ENCODE data around the gene PIGK.
"Not testable (repeated sequence)": the region's sequence is repeated elsewhere in the genome, so short reads cannot be mapped to it uniquely, and the experiment has no call there.

Gene PIGK

DNA sequence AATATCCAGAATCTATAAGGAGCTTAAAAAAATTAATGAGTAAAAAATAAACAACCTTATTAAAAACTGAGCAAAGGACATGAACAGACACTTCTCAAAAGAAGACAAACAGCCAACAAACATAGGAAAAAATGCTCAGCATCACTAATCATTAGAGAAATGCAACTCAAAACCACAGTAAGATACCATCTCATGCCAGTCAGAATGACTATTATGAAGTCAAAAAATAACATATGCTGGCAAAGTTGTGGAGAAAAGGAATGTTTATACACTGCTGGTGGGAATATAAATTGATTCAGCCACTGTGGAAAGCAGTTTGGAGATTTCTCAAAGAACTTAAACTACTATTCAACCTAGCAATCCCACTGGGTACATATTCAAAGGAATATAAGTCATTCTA is 25.3 kb downstream of the PIGK start:
- no peak for DNase-seq (ENCODE audit: low read depth, low spot score)

GRCh38 chr1:77188770-77189169 is 30.5 kb downstream of the PIGK start:
- DNase-seq (ENCODE audit: low read depth, low spot score), result no peak

GRCh38 chr1:77186907-77187306 is 32.3 kb downstream of the PIGK start:
- not testable (repeated sequence) for DNase-seq (ENCODE audit: low read depth, low spot score)

DNA sequence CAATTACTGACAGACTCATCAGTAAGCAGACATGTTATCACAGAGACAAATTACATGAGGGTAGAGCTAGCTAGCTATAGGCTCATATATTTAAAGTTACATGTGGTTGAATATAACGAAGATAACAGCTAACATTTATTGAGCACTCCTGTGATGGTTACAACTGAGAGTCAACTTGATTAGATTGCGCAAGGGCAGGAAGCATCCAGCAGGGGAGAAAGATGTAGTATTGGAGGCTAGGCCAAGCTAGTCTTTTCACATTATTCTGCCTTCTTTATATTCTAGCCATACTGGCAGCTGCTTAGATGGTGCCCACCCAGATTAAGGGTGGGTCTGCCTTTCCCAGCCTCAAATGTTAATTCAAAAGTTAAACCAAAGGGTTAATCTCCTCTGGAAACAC is 37.1 kb downstream of the PIGK start:
- no peak for DNase-seq (ENCODE audit: low read depth, low spot score)

DNA sequence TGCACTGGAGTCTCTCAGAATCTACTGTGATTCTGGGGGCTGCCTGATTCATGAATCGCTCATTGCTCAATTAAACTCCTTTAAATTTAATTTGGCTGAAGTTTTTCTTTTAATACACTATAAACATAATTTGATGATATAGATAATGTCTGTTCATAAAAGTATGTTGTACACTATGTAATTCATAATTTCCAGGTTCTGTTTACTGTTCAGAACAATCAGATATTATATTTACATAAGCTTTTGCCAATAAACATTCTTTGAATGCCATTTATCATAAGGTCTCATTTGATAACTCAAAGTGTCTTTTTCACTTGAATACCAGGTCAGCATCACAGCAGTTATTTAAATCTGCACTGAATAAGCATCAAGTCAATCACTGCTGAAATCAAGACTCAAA is 39.6 kb downstream of the PIGK start:
- DNase-seq (ENCODE audit: low read depth, low spot score), result no peak

DNA sequence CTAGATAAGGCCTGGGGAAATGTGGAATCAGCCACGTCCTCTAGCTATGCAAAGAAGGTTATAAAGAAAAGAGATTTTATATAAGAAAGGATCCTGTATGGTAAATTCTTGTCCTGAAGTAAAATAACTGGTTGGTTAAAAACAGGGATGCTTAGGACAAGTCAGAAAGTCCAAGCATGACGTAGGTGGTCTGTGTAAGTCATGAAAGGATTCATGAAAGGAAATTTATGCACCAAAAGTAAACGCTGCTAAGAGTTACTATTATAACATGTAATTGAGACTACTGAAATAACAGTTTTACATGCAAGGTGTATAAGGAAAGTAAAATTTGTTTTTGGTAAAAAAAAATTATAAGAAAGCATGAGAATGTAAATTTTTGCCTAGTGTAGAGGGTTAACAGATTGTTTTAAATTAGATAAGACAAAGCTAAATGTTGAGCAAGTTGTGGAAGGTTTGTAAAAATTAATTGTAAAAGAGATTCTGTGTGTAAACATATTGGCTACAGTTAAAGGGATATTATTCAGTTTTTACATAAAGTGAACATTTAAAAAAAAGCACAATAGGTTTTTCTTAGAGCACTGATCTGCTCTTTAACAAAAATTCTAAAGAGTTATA is 43.9 kb downstream of the PIGK start:
- DNase-seq (ENCODE audit: low read depth, low spot score), result no peak

DNA sequence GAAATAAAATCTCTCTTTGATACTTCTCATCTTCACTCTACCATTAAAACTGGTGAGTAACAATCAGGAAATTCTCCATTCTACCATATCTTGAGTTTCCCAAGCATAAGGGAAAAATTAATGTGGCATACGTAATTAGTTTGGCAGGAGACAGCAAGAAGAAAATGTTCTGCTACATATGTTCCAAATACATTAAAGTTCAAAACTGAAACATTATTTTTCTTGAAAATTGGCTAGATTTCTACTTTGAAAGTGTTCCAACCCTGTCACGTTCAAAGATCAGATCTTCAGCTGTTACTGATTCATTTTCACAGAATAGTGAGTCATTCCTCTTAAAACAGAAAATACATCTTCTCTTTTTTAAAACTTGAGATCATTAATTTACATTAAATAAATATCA is 48.5 kb downstream of the PIGK start:
- DNase-seq (ENCODE audit: low read depth, low spot score), result no peak

- no peak for DNase-seq (ENCODE audit: low read depth, low spot score)
These were observed 50.9 kb downstream of the PIGK start for GRCh38 chr1:77168358-77168757.

DNA sequence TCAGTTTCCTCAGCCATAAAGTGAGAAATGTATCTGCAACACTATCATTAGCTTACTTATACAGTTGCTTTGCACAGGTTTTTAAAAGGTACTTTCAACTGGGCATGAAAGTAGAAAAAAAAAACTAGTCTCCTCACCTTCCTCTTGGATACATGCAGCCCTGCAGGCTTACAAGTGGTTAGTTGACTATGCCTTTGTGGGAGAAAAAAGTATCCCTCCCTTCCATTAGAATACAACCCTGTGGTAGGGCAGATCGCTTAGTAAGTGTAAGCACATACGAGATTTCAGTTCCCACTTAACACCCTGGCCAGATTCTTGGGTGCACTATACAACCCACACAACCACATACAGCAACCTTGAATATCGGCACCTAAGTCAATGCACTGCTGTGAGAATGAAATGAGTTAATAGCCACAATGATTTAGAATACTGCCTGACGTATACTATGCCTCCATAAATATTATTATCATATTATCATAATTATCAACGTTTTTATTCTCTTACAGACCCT is 54.7 kb downstream of the PIGK start:
- DNase-seq (ENCODE audit: low read depth, low spot score), result no peak

DNA sequence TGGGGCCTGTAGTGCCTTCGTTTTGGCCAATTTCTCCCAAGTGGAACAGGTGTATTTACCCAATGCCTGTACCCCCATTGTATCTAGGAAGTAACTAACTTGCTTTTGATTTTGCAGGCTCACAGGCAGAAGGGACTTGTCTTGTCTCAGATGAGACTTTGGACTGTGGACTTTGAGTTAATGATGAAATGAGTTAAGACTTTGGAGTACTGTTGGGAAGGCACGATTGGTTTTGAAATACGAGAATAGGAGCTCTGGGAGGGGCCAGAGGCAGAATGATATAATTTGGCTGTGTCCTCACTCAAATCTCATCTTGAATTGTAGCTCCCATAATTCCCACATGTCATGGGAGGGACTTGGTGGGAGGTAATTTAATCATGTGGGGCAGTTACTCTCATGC is 59.5 kb downstream of the PIGK start:
- not testable (repeated sequence) for DNase-seq (ENCODE audit: low read depth, low spot score)

DNA sequence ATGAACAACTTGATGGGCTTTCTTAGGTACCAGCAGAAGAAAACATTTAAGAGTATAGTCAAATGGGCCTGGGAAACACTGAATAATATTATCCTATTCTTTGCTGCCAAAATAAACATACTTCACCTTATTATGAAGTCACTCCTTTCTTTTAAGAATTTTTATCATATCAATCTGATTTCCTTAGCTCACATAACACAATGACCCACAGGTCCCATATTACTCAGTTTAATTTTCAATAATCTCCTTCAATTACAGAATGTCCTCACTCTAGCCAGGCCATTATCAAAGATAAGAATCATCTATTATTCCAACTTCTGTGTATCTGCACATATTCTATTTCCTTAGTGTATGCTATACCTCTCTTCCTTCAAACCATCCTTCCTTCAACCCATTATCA is 63.0 kb downstream of the PIGK start:
- DNase-seq (ENCODE audit: low read depth, low spot score), result no peak

DNA sequence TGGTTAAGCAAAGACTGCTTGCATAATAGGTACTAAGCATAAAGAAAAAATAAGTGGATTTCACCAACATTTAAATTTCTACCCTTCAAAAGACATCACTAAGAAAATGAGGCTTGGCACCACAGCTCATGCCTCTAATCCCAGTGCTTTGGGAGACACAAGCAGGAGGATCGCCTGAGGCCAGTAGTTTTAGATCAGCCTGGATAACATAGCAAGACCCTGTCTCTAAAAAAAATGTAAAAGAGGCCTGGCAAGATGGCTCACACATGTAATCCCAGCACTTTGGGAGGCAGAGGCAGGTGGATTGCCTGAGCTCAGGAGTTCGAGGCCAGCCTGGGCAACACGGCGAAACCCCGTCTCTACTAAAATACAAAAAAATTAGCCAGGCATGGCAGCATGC is 73.0 kb downstream of the PIGK start:
- DNase-seq (ENCODE audit: low read depth, low spot score), result peak; percentile 55

DNA sequence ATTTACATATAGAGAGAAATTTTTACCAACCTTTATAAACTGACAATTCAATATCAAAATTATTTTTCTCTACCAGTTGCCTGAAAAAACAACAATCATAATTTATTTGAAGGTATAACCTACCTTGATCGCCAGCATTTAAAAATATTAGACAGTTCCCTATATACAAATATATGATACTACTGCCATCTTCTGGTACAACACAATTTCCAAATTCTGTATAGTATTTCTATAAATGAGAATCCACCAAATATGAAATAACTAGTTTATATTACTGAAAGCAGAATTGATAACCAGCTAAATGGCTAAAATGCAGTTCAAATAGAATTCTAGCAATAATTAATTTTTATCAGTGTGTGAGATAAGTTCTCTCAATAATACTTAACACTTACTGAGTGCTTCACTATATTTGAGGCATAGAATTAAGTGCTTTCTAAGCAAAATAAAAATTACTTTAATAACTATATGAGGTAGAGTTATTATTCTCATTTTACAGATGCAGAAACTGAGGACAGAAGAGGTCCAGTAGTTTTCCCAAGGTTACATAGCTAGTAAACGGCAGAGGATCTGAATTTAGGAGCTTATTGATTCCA is 75.6 kb downstream of the PIGK start:
- no peak for DNase-seq (ENCODE audit: low read depth, low spot score)

DNA sequence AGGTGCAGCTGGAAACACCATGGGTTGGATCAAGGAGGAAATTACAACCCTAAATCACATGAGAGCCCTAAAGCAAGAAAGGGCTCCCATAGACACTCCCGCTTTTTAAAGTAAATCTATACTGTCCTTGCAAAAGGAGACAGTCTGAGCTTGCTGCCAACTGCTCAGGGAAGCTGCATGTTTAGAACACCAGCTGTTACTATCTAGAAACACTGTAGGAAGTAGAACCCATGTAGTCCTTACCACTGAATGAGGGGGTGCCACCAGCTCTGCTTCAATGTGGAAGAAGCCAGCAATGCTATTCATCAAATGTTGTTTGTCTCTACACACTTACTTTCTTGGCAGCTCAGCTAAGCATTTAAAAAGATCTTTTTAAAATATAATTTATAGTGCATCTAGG is 79.8 kb downstream of the PIGK start:
- no peak for DNase-seq (ENCODE audit: low read depth, low spot score)

- DNase-seq (ENCODE audit: low read depth, low spot score), result no peak
These were observed 84.9 kb downstream of the PIGK start for GRCh38 chr1:77134359-77134758.

DNA sequence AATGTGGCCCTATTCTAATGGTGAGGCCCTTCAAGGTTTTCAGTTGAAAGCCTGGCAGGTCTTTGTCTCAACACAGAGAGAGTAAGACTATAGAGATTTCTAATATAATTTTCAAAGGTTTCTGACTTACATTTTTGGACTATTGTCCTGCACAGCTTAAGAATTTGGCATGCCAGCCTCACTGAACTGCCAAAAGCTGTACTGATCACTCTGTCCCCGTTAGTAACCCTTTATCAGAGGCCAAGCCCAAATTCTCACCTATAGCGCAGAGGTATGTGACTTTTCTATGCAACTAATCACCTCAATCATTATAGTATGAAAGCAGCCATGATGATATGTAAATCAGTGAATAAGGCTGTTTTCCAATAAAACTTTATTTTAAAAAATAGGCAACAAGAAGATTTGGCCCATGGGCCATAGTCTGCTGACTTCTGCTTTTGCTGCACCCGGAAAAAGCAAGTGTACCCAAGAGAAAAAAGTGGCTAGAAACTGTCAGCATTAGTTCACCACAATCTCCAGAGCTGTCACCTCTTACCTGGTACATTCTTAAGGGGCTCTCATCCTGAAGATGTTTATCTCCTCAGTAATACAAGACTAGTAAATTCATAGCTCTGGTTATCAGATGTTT is 85.4 kb downstream of the PIGK start:
- no peak for DNase-seq (ENCODE audit: low read depth, low spot score)

- DNase-seq (ENCODE audit: low read depth, low spot score), result peak; percentile 27
These were observed 92.9 kb downstream of the PIGK start for GRCh38 chr1:77126307-77126706.

DNA sequence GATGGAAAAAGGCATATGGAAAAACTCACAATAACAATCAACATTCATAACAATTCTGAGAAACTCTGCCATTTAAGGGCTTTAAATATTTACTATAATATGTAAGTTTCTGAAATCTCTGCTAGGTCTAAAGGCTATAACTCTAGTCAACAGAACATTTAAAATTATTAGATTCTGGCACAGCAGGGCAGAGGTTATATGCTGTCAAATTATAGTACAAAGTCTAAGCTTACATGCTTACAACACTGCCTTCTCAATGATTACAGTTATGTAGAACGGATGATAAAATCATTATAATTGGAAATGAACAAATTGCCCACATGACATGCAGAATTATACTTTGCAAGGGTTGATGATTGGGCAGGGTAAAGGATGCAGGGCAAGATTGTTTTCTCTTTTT is 97.7 kb downstream of the PIGK start:
- no peak for DNase-seq (ENCODE audit: low read depth, low spot score)

DNA sequence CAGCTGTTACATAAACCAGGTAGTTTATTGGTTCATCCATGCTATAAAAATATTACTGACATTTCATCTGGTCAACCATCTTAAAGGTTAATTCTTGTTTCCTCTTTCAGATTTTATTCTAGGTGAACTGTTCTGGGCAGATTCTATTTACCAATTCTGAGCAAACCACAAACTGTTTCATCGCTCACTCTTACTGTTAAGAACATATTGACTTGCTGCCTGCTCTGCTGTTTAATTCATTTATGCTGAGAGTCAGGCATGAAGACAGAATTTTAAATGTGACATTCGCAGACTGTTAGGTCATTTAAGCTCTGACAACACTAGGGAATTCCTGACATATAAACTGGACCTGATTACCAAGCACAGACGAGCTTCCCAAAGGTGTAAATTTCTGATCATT is 98.3 kb downstream of the PIGK start:
- DNase-seq (ENCODE audit: low read depth, low spot score), result no peak

DNA sequence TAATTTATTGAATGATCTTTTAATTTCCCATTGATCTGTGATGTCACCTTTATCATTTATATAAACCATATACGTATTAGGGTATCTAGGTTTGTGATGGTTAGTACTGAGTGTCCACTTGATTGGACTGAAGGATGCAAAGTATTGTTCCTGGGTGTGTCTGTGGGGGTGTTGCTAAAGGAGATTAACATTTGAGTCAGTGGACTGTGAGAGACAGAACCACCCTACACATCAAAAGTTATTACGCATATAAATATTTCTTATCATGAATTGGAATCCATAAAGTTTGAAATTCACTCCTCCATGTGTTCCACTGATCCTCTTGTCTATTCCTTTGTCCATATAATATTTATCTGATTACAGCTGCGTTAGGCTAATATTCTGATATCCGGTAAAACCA is 100.5 kb downstream of the PIGK start:
- DNase-seq (ENCODE audit: low read depth, low spot score), result no peak

- no peak for DNase-seq (ENCODE audit: low read depth, low spot score)
These were observed 114.6 kb downstream of the PIGK start for GRCh38 chr1:77104672-77105071.

DNA sequence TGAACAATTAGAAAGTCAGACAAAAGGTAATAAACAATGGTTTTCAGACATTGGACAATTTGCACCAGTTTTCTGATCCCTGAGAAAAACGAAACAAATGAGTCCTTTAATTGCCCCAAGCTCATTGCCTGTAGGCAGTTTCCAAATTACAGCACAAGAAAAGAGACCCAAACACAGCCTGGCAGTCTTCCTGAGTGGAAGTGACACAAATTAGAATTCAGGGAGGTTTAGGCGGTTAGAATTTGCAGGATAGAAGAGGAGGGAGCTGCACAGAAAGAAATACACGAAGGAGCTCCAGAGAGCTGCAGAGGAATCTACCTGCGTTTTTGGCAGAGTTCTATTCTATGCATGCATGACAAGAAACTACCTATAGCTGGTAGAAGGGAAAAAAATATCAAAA is 115.7 kb downstream of the PIGK start:
- no peak for DNase-seq (ENCODE audit: low read depth, low spot score)

DNA sequence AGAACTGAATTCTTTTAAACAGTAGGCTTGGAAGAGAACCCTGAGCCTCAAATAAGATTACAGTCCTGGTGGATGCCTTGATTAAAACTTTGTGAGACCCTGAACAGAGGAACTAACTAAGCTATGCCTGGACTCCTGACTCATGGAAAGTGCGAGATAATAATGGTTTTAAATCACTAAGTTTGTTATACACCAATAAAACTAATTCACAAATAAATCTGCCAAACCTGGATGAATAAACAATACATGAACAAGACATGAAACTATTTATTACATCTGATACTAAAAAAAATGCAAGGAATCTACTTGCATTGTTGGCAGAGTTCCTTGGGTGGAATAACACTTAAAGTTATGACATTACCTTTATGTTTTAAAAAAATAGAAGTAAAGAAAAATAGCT is 118.4 kb downstream of the PIGK start:
- DNase-seq (ENCODE audit: low read depth, low spot score), result no peak
